ENCODE results near the gene PERM1. TPM values are rescaled to one million over a fixed set of nuclear protein-coding genes. Genes with fewer than 3 reads are reported as not detected.

The PERM1 gene
- total RNA-seq, 1 experiment from 2014 or later: not detected

- Mint-ChIP-seq H3K36me3 (ENCODE audit: insufficient read depth, unreplicated experiment) (no peaks in the 10 kb centered on the region), H3K4me3 (ENCODE audit: unreplicated experiment) (no peak overlapping the region), H3K27ac (ENCODE audit: low read depth, unreplicated experiment) (no peak overlapping the region), H3K9me3 (ENCODE audit: unreplicated experiment) (no peaks in the 10 kb centered on the region), H3K4me1 (ENCODE audit: insufficient read depth, unreplicated experiment) (peaks cover 9% of the 10 kb centered on the region), H3K27me3 (ENCODE audit: insufficient read depth, unreplicated experiment) (no peaks in the 10 kb centered on the region)
- no TSS peak for BruUV-seq (replicated peaks)
- TF ChIP-seq CTCF (IDR thresholded peaks at IDR 0.05; ENCODE audit: unreplicated experiment): no peak
- ChIA-PET POLR2A (interaction anchor here (1.4 kb wide), 1 partner anchor 8 kb away, joined by 3 read pairs; the partner anchor contains the start of gene ISG15), CTCF (interaction anchor here (0.7 to 1.6 kb wide), 2 partner anchors 10 to 175 kb away, joined by 4 read pairs; no protein-coding TSS in a partner anchor)
- intact Hi-C loops (cut with micrococcal nuclease): loop anchor here (5.0 kb wide), 1 partner anchor 57 kb away; no protein-coding TSS in a partner anchor
- no peak for DNase-seq (ENCODE audit: unreplicated experiment)
Measured at GRCh38 chr1:1004780-1005697, 23.1 kb upstream of the PERM1 start.

GRCh38 chr1:1004420-1004779 lies 22.5 kb upstream of the PERM1 start:
- peaks cover 9% of the 10 kb centered on the region for H3K4me1 Mint-ChIP-seq (ENCODE audit: insufficient read depth, unreplicated experiment)
- DNase-seq (ENCODE audit: unreplicated experiment): no peak
- no peaks in the 10 kb centered on the region for H3K9me3 Mint-ChIP-seq (ENCODE audit: unreplicated experiment)
- no peak overlapping the region for H3K27ac Mint-ChIP-seq (ENCODE audit: low read depth, unreplicated experiment)
- intact Hi-C loops (cut with micrococcal nuclease): loop anchor here (5.0 kb wide), 1 partner anchor 58 kb away; no protein-coding TSS in a partner anchor
- H3K27me3 Mint-ChIP-seq (ENCODE audit: insufficient read depth, unreplicated experiment): no peaks in the 10 kb centered on the region
- no peak for TF ChIP-seq CTCF (IDR thresholded peaks at IDR 0.05; ENCODE audit: unreplicated experiment)
- no TSS peak for BruUV-seq (replicated peaks)
- H3K36me3 Mint-ChIP-seq (ENCODE audit: insufficient read depth, unreplicated experiment): no peaks in the 10 kb centered on the region
- no peak overlapping the region for H3K4me3 Mint-ChIP-seq (ENCODE audit: unreplicated experiment)
- ChIA-PET POLR2A (interaction anchor here (1.4 kb wide), 1 partner anchor 9 kb away, joined by 3 read pairs; the partner anchor contains the start of gene ISG15), CTCF (interaction anchor here (0.5 to 1.2 kb wide), 3 partner anchors 10 to 176 kb away, joined by 3 to 4 read pairs (median 3); no protein-coding TSS in a partner anchor)

GRCh38 chr1:1003618-1004419 lies 21.9 kb upstream of the PERM1 start:
- Mint-ChIP-seq H3K4me1 (ENCODE audit: insufficient read depth, unreplicated experiment) (peaks cover 9% of the 10 kb centered on the region), H3K27me3 (ENCODE audit: insufficient read depth, unreplicated experiment) (no peaks in the 10 kb centered on the region), H3K4me3 (ENCODE audit: unreplicated experiment) (no peak overlapping the region), H3K27ac (ENCODE audit: low read depth, unreplicated experiment) (no peak overlapping the region), H3K9me3 (ENCODE audit: unreplicated experiment) (no peaks in the 10 kb centered on the region), H3K36me3 (ENCODE audit: insufficient read depth, unreplicated experiment) (no peaks in the 10 kb centered on the region)
- no peak for TF ChIP-seq CTCF (IDR thresholded peaks at IDR 0.05; ENCODE audit: unreplicated experiment)
- ChIA-PET POLR2A (no interaction called here), CTCF (interaction anchor here (0.5 to 1.9 kb wide), 4 partner anchors 11 to 176 kb away, joined by 3 to 7 read pairs (median 4); no protein-coding TSS in a partner anchor)
- no TSS peak for BruUV-seq (replicated peaks)
- intact Hi-C loops (cut with micrococcal nuclease): loop anchor here (5.0 kb wide), 1 partner anchor 58 kb away; no protein-coding TSS in a partner anchor
- DNase-seq (ENCODE audit: unreplicated experiment): no peak
